Measurements from ENCODE around the gene MDK.

Gene MDK

GRCh38 chr11:46397526-46397925, 16.1 kb downstream of the MDK start:
- TF ChIP-seq SIN3A (IDR thresholded peaks at IDR 0.05; ENCODE audit: borderline replicate concordance, insufficient read depth, low read length) = no peak
- no peak for TF ChIP-seq POLR2AphosphoS5 (IDR thresholded peaks at IDR 0.05; ENCODE audit: low read depth, low read length)
- no peak for TF ChIP-seq REST (IDR thresholded peaks at IDR 0.05; ENCODE audit: insufficient read depth in 1 of 2, low read depth in 2 of 2, low read length in 2 of 2)
- TF ChIP-seq FOXP2 (optimal IDR thresholded peaks at IDR 0.05; ENCODE audit: borderline replicate concordance, extremely low read depth, extremely low read length, insufficient read depth) = no peak
- TF ChIP-seq TAF1 (IDR thresholded peaks at IDR 0.05; ENCODE audit: borderline replicate concordance, insufficient read depth, low read length) = no peak

GRCh38 chr11:46402957-46403902, 21.8 kb downstream of the MDK start:
- TF ChIP-seq SIN3A (IDR thresholded peaks at IDR 0.05; ENCODE audit: borderline replicate concordance, insufficient read depth, low read length) (no peak), REST (IDR thresholded peaks at IDR 0.05; ENCODE audit: insufficient read depth in 1 of 2, low read depth in 2 of 2, low read length in 2 of 2) (no peak), POLR2AphosphoS5 (IDR thresholded peaks at IDR 0.05; ENCODE audit: low read depth, low read length) (no peak), TAF1 (IDR thresholded peaks at IDR 0.05; ENCODE audit: borderline replicate concordance, insufficient read depth, low read length) (no peak), FOXP2 (optimal IDR thresholded peaks at IDR 0.05; ENCODE audit: borderline replicate concordance, extremely low read depth, extremely low read length, insufficient read depth) (no peak)

DNA sequence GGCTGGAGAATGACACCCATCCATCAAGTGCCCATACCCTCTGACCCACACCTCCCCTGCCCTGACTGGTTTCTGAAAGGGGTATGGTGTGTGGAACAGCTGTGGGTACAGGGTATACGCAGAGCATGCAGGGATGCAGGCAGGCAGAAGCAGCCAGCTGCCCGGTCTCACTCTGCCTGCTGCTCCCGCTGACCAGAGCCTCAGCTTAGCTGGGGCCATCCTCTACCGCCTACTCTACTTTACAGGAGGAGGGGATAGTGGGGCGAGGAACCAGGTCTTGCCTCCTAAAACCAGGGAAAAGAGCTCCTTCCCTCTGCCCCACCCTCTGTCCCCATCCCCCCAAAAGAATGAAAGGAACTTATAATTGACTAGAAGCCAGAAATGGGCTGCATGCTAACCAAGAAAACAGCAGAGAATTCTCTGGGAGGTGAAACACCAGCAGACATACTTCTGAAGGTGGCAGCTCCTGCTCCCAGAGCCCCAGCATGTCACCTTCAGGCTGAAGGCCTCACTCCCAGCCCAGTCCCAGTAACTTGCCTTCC, 23.1 kb downstream of the MDK start:
- TF ChIP-seq FOXP2 (optimal IDR thresholded peaks at IDR 0.05; ENCODE audit: borderline replicate concordance, extremely low read depth, extremely low read length, insufficient read depth) (no peak), REST (IDR thresholded peaks at IDR 0.05; ENCODE audit: insufficient read depth in 1 of 2, low read depth in 2 of 2, low read length in 2 of 2) (no peak), SIN3A (IDR thresholded peaks at IDR 0.05; ENCODE audit: borderline replicate concordance, insufficient read depth, low read length) (no peak), TAF1 (IDR thresholded peaks at IDR 0.05; ENCODE audit: borderline replicate concordance, insufficient read depth, low read length) (no peak), POLR2AphosphoS5 (IDR thresholded peaks at IDR 0.05; ENCODE audit: low read depth, low read length) (no peak)

DNA sequence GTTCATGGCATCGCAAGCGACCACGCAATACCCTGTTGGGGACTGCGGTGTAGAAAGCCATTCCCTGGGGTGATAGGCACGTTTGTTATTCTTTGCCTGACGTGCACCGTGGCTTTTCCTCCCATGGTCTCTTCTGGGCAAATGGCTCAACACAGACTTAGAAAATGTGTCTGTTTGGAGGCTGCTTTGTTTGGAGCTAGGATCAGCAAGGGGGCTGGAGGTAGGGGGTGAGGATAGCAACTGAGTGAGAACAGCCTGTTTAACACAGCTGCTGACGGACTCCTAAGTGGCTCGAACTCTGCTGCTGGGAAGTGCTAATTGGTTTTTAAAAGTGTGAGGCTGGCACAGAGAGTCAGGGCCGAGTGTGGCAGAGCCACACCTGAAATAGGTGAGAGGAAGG, 26.2 kb downstream of the MDK start:
- no peak for TF ChIP-seq SIN3A (IDR thresholded peaks at IDR 0.05; ENCODE audit: borderline replicate concordance, insufficient read depth, low read length)
- TF ChIP-seq FOXP2 (optimal IDR thresholded peaks at IDR 0.05; ENCODE audit: borderline replicate concordance, extremely low read depth, extremely low read length, insufficient read depth) = no peak
- TF ChIP-seq POLR2AphosphoS5 (IDR thresholded peaks at IDR 0.05; ENCODE audit: low read depth, low read length) = no peak
- TF ChIP-seq TAF1 (IDR thresholded peaks at IDR 0.05; ENCODE audit: borderline replicate concordance, insufficient read depth, low read length) = no peak
- TF ChIP-seq REST (IDR thresholded peaks at IDR 0.05; ENCODE audit: insufficient read depth in 1 of 2, low read depth in 2 of 2, low read length in 2 of 2) = no peak

Measured in PFSK-1 (cell line).